MCF 10A (cell line): ENCODE results near the gene RALGPS1. TPM values are rescaled to one million over a fixed set of nuclear protein-coding genes. Genes with fewer than 3 reads are reported as not detected.
"Not testable (repeated sequence)": the region's sequence is repeated elsewhere in the genome, so short reads cannot be mapped to it uniquely, and the experiment has no call there.

Experiments
- BruUV-seq: library from RNA; stranded (reverse); fragments of 400-500 nt; replicated peaks from 2 replicates; lab custom pipeline; 2021; lab: Mats Ljungman, UMichigan
- CTCF ChIA-PET: fragments of 300-600 bp; sonication (Branson Sonifier 250); formaldehyde crosslinking; extraction: SDS; loops from one replicate; lab custom pipeline; 2021; ENCODE audit warnings: antibody characterized with exemption, inconsistent platforms; lab: Yijun Ruan, JAX
- POLR2A ChIA-PET: fragments of 300-600, 350-650 bp; sonication (Branson Sonifier 250); formaldehyde crosslinking; extraction: SDS; loops from one replicate; lab custom pipeline; 2020; ENCODE audit warnings: antibody characterized with exemption, inconsistent platforms; lab: Yijun Ruan, JAX
- DNase-seq: peaks from one replicate; pipeline ENCODE4 v3.0.0-alpha.2; 2018; ENCODE audit not compliant: unreplicated experiment
- H3K27ac Mint-ChIP-seq: one replicate; pipeline ENCODE4 v1.8.0; 2022; ENCODE audit warnings: mild to moderate bottlenecking, low read depth, mixed read lengths; ENCODE audit not compliant: unreplicated experiment
- H3K27me3 Mint-ChIP-seq: one replicate; pipeline ENCODE4 v1.8.0; 2022; ENCODE audit warnings: mixed read lengths; ENCODE audit not compliant: insufficient read depth, unreplicated experiment
- H3K36me3 Mint-ChIP-seq: one replicate; pipeline ENCODE4 v1.8.0; 2022; ENCODE audit warnings: mild to moderate bottlenecking, moderate library complexity, mixed read lengths; ENCODE audit not compliant: insufficient read depth, unreplicated experiment
- H3K4me1 Mint-ChIP-seq: one replicate; pipeline ENCODE4 v1.8.0; 2022; ENCODE audit warnings: mixed read lengths; ENCODE audit not compliant: insufficient read depth, unreplicated experiment
- H3K4me3 Mint-ChIP-seq: one replicate; pipeline ENCODE4 v1.8.0; 2022; ENCODE audit warnings: mild to moderate bottlenecking, moderate library complexity, mixed read lengths; ENCODE audit not compliant: unreplicated experiment
- H3K9me3 Mint-ChIP-seq: one replicate; pipeline ENCODE4 v1.8.0; 2022; ENCODE audit warnings: mixed read lengths; ENCODE audit not compliant: unreplicated experiment
- intact Hi-C: fragments of 100-400 bp; cut with micrococcal nuclease; formaldehyde crosslinking; loops from 2 replicates; pipeline ENCODE4 v1.14.1; 2022
- total RNA-seq: library from RNA; stranded (reverse); gene quantifications from 2 replicates; pipeline ENCODE4 v1.2.3, GENCODE V29; 2022
- TF ChIP-seq, protein P1 (sequence below): fragments of 200-600 bp; IDR thresholded peaks from one replicate; pipeline ENCODE4 v1.8.0; 2022; ENCODE audit warnings: antibody characterized with exemption, mild to moderate bottlenecking; ENCODE audit not compliant: unreplicated experiment

Gene RALGPS1
- total RNA-seq, 1 experiment from 2014 or later = 2.4 TPM

DNA sequence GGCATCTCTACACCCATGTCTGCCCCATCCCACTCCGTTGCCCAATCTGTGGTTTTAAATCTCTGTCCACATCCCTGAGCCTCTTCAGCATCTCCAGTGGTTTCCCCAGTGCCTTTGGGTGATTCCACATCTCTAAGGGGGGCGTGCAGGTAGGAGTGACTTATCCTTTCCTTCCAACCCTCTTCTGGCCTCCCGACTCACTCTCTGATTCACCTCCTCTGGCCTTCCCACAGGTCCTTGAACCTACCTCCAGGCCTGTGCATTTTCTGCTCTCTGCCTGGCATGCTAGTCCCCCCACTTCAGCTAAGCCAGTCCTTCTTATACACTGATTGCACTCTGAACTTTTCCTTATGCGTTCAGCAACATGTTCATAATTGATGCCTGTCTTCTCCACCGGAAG, 99.0 kb downstream of the RALGPS1 start:
- no peak overlapping the region for H3K4me3 Mint-ChIP-seq
- TF ChIP-seq, protein P1, sequence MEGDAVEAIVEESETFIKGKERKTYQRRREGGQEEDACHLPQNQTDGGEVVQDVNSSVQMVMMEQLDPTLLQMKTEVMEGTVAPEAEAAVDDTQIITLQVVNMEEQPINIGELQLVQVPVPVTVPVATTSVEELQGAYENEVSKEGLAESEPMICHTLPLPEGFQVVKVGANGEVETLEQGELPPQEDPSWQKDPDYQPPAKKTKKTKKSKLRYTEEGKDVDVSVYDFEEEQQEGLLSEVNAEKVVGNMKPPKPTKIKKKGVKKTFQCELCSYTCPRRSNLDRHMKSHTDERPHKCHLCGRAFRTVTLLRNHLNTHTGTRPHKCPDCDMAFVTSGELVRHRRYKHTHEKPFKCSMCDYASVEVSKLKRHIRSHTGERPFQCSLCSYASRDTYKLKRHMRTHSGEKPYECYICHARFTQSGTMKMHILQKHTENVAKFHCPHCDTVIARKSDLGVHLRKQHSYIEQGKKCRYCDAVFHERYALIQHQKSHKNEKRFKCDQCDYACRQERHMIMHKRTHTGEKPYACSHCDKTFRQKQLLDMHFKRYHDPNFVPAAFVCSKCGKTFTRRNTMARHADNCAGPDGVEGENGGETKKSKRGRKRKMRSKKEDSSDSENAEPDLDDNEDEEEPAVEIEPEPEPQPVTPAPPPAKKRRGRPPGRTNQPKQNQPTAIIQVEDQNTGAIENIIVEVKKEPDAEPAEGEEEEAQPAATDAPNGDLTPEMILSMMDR = no peak
- H3K27me3 Mint-ChIP-seq = peaks cover 12% of the 10 kb centered on the region
- no peak for DNase-seq
- H3K4me1 Mint-ChIP-seq = peaks cover 5% of the 10 kb centered on the region
- ChIA-PET POLR2A (no interaction called here), CTCF (no interaction called here)
- no peaks in the 10 kb centered on the region for H3K36me3 Mint-ChIP-seq
- intact Hi-C loops = no loop called here
- no peaks in the 10 kb centered on the region for H3K9me3 Mint-ChIP-seq
- H3K27ac Mint-ChIP-seq = no peak overlapping the region
- BruUV-seq = no TSS peak

DNA sequence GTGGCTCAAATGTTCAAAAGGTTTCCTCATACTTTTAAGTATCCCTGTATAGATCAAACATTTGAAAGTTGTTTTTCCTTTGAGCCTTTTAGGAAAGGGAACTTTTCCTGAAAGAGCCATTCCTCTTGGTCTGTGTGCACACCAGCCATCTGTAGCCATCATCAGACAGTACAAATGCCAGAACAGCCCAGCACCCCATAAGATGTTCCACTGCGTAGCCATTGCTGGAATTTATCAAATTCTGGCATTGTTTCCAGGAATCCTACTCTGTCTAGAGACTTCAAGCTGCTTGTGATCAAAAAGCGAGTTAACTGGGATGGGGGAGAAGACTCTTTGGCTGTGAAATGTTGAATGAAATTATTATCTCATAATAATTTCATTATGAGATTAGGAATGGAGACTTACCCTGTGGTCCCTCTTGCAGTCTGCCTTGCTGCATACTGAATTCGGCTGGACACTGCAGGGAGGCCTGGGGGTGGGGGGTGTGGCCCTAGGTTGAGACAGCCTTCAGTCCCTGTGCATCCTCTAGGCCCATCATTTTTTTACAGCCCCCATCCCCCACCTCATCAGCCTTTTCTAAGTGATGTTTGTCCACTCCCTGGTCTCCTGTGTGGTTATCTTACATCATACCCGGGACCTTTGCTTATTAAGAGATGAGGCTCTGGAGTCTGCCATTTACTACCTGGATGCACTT, 99.8 kb downstream of the RALGPS1 start:
- no TSS peak for BruUV-seq
- ChIA-PET POLR2A (no interaction called here), CTCF (interaction anchor here (0.6 kb wide), 1 partner anchor 94 kb away, joined by 3 read pairs; no protein-coding TSS in a partner anchor)
- Mint-ChIP-seq H3K27me3 (peaks cover 12% of the 10 kb centered on the region), H3K27ac (no peak overlapping the region), H3K9me3 (no peaks in the 10 kb centered on the region), H3K4me1 (peaks cover 5% of the 10 kb centered on the region), H3K4me3 (no peak overlapping the region), H3K36me3 (no peaks in the 10 kb centered on the region)
- intact Hi-C loops = no loop called here
- no peak for DNase-seq
- TF ChIP-seq, protein P1 = no peak

DNA sequence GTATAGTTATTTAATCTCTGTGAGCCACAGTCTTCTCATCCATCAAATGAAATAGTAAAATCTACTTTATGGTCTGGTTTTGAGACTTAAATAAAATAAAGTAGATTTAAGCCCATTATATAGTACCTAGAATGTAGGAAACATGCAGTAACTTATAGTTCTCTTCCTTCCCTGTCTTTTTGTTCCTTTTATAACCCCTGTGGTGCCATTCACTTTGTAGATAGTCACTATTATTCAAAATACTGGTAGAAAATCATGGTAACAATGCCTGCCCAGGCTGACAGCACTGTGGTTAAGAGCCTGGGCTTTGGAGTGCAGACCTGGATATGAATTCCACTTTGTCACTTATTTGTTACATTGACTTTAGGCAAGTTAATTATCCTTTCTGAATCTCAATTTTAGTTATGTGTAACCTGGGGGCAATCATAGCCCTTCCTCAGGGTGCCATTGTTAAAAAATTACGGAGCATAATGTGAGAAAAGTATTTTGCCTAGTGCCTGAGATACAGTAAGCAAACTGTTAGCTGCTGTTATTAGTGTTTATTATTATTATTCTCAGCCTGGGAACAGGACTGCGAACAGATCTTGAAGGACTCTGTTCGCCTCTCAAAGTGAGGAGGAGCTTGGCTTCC, 100.4 kb downstream of the RALGPS1 start:
- DNase-seq = no peak
- Mint-ChIP-seq H3K27me3 (peaks cover 12% of the 10 kb centered on the region), H3K4me3 (no peak overlapping the region), H3K27ac (no peak overlapping the region), H3K36me3 (no peaks in the 10 kb centered on the region), H3K4me1 (peaks cover 5% of the 10 kb centered on the region), H3K9me3 (no peaks in the 10 kb centered on the region)
- ChIA-PET POLR2A (no interaction called here), CTCF (no interaction called here)
- no TSS peak for BruUV-seq
- intact Hi-C loops = no loop called here
- TF ChIP-seq, protein P1 = no peak

DNA sequence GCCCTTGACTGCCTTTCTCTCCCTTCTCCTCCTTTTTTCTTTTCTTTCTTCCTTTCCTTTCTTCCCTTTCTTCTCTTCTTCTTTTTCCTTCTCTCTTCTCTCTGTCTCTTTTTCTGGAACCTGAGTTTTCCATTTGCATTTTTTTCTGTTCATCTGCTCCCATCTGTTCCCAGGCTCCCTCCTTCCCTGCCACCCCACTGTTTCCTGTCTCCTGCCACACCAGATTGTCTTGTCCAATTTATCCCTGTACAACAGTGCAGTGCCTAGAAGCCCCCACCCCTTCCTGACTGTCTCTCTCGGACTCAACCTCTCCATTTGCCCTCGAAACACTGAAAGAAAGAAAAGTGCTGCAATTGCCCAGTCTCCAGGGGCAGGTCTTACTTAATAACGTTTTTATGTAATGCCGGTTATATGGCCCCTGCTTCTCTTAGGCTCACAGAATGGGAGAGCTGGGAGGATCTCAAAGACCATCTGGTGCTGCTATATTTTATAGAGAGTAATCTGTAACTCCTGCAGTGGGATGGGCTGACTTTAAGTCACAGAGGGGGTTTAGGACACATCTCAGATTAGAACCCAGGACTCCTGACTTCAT, 101.4 kb downstream of the RALGPS1 start:
- Mint-ChIP-seq H3K27ac (no peak overlapping the region), H3K27me3 (peaks cover 12% of the 10 kb centered on the region), H3K4me3 (no peak overlapping the region), H3K9me3 (no peaks in the 10 kb centered on the region), H3K36me3 (no peaks in the 10 kb centered on the region), H3K4me1 (peaks cover 5% of the 10 kb centered on the region)
- BruUV-seq = no TSS peak
- CTCF ChIA-PET = interaction anchor here (1.0 kb wide), 1 partner anchor 51 kb away, joined by 4 read pairs; no protein-coding TSS in a partner anchor
- no peak for DNase-seq
- TF ChIP-seq, protein P1 = no peak
- intact Hi-C loops = no loop called here
- POLR2A ChIA-PET = no interaction called here

DNA sequence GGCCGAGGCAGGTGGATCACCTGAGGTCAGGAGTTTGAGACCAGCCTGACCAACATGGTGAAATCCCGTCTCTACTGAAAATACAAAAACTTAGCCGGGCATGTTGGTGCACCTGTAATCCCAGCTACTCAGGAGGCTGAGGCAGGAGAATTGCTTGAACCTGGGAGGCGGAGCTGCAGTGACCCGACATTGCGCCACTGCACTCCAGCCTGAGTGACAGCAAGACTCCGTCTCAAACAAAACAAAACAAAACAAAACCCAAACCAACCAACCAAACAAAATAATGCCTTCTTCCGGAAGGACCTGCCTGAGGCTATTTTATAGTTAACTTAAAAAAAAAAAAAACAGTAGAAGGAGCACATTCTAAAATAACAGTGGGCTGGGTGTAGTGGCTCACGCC, 103.4 kb downstream of the RALGPS1 start:
- POLR2A ChIA-PET = interaction anchor here (0.6 kb wide), 1 partner anchor 32 kb away, joined by 5 read pairs; no protein-coding TSS in a partner anchor

More for the DNA sequence above, 103.4 kb downstream of the RALGPS1 start:
- H3K27ac Mint-ChIP-seq, H3K36me3 Mint-ChIP-seq, BruUV-seq, CTCF ChIA-PET, H3K4me1 Mint-ChIP-seq, H3K4me3 Mint-ChIP-seq, intact Hi-C loops, H3K9me3 Mint-ChIP-seq, DNase-seq: not testable (repeated sequence)
- peaks cover 12% of the 10 kb centered on the region for H3K27me3 Mint-ChIP-seq
